HTERT RPE-1 (cell line): Measurements from ENCODE around the gene CACNA2D2.

Experiments used
- in situ Hi-C: fragments of 300-500 bp; cut with MboI; formaldehyde crosslinking; loops from 4 replicates; pipeline ENCODE4 v1.14.3; 2020; ENCODE audit warnings: low sequenced_read_pairs

Gene CACNA2D2

DNA sequence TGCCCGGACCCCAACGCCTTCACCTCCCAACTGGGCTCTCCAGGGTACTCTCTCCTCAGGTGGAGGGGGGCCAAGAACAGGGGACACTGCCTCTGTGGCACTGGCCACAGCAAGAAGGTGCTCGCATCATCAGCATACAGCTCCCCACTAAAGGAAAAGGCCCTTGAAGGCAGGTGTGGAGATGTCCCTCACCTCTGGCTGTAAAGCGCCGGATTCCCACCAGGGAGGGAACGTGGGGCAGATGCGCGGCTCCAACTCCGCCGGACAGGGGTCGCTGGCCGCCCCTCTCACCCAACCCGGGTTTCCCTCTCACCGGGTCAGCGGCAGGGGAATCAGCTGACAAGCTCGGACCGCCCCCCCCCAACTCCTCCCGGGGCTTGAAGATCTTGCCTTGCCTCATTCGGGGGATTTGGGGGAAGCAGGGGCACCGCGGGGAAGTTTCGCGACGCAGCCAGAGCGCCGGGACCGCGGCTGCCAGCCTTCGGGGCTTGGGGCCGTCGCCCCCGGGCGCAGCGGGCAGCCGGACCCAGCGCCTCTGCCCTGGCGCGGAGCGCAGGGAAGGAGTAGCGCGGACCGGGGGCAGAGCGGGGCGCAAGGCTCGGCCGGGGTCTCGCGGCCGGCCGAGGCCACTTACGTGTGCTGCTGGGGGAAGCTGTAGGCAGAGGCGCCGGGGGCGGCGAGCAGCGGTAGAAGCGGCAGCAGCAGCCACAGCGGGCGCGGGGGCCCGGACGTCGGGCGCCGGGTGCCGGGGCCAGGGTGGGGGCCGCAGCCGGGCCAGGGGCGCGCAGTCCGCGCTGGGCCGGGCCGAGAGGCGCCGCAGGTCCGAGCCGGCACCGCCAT, 630 bp downstream of the CACNA2D2 start:
- in situ Hi-C loops: no loop called here

DNA sequence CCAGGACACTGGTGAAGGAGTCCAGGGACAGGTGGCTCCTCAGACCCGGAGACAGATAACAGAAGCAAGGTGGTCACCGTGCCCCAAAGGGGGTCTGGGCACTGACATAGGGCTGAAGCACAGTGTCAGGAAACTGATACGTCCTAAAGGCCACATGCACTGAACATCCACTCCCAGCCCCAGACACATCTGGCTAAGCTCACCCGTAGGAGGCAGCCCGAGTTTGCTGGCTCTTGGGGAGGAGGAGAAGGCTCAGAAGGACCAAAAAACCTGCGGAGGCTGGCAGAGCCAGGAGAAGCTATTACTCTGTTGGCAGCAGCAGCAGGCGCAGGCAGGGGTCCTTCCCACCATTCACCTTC, 1.2 kb downstream of the CACNA2D2 start:
- in situ Hi-C loops: no loop called here

GRCh38 chr3:50495609-50496423, 7.6 kb downstream of the CACNA2D2 start:
- in situ Hi-C loops: no loop called here

- in situ Hi-C loops: no loop called here
Measured at GRCh38 chr3:50494126-50494525, 9.3 kb downstream of the CACNA2D2 start.

- in situ Hi-C loops: no loop called here
Measured at GRCh38 chr3:50493623-50494022, 9.8 kb downstream of the CACNA2D2 start.

DNA sequence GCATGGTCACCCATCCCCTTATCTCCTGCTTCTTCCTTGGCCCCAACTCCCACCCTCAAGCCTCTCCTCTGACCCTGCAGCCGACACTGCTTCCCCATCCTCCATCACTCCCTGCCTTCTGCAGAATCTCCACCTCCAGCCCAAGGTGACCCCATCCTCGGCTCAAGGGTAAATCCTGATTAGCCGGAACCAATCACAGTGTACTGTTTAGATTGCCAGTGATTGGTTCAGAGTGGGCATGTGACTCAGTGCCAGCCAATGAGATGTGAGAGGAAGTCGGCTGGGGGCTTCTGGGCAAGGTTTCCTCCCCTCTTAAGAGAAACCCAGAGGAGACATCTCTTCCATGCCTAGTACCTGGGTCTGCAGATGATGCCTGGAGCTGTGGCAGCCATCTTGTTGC, 10.3 kb downstream of the CACNA2D2 start:
- in situ Hi-C loops: no loop called here

- in situ Hi-C loops: no loop called here
Measured at GRCh38 chr3:50491023-50491422, 12.4 kb downstream of the CACNA2D2 start.

GRCh38 chr3:50490424-50490823, 13.0 kb downstream of the CACNA2D2 start:
- in situ Hi-C loops: no loop called here

GRCh38 chr3:50487181-50487580, 16.3 kb downstream of the CACNA2D2 start:
- in situ Hi-C loops: no loop called here

GRCh38 chr3:50486219-50486888, 17.1 kb downstream of the CACNA2D2 start:
- in situ Hi-C loops: no loop called here

GRCh38 chr3:50484722-50485121, 18.7 kb downstream of the CACNA2D2 start:
- in situ Hi-C loops: no loop called here

DNA sequence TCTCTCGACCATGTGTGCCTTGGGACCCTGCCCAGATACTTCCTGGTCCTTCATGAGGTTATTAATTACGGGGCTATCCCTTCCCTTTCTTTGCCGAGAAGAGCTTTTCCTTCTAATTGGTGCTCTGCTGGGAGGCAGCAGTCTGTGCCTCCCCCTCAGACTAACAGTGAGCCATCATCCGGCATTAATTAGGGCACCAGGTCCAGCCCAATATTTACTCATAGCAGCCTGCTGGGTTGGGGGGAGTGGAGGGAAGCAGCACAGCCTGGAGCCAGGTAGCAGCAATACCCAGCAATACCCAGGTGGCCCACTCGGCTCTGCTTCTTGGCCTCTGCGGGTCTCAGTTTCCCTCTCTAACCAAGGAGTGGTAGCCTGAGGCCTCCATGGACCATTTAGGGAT, 20.1 kb downstream of the CACNA2D2 start:
- in situ Hi-C loops: no loop called here

- in situ Hi-C loops: no loop called here
Measured at GRCh38 chr3:50481992-50482391, 21.4 kb downstream of the CACNA2D2 start.

GRCh38 chr3:50480471-50480870, 23.0 kb downstream of the CACNA2D2 start:
- in situ Hi-C loops: no loop called here

- in situ Hi-C loops: no loop called here
Measured at GRCh38 chr3:50479523-50479922, 23.9 kb downstream of the CACNA2D2 start.

DNA sequence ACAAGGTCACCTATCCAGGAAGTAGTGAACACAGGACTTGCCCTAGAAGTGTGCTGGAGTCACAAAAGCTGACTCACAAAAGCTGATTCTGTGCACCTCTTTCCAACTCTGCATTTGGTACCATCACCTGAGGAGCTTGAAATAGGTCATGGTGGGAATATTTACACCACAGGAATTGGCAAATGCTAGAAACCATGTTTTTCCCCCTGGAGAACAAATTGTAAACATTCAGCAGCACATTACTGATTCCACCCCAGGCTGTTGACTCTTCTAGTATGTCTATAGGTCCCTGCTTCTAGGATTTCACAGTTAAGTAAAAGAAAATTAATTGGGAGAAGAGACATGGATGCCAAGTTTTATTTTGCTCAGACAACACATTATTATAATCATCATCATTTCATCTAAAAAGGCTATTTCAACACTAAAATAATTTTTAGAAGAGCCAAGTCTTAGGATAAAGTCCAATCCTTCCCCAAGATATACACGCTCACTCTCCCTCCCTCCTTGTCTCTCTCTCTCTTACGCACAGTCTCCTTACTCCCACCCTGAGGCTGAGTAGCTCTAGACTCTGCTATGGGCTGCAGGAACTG, 24.7 kb downstream of the CACNA2D2 start:
- in situ Hi-C loops: no loop called here

DNA sequence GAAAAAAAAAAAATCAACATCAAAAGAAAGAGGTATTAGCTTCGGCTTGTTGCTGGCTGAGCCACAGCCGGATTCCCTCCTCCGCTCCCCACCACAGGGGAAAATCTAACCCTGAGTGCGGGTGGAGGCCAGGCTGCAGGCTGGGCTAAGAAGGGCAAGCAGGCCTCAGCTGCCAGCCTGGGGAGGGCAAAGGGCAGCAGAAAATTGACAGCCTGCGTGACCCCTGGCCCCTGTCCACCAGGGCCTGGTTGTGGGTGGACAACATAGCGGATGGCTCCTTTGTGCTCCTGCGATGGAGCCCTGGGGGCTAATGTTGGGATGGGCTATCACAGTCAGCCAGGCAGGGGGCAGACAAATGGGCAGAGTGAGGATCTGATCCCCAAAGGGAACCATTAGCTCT, 25.4 kb downstream of the CACNA2D2 start:
- in situ Hi-C loops: no loop called here

DNA sequence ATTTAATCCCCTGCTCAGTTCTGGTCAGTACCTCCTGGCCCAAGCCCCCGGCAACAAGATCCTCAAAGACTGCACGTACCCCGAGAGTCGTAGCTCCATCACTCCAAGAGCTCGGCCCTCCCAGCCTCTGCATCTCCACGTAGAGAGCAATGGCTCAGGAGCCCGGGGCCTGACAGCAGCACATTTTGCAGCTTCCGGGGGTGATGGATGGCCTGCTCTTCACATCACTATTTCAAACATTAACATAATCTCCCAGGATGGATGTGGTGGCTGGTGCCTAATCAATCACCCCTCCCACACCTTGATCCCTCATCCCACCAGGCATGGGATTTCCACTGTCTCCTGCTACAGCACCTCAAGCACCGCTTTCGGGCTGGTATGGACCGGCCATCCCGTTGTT, 28.1 kb downstream of the CACNA2D2 start:
- in situ Hi-C loops: no loop called here

DNA sequence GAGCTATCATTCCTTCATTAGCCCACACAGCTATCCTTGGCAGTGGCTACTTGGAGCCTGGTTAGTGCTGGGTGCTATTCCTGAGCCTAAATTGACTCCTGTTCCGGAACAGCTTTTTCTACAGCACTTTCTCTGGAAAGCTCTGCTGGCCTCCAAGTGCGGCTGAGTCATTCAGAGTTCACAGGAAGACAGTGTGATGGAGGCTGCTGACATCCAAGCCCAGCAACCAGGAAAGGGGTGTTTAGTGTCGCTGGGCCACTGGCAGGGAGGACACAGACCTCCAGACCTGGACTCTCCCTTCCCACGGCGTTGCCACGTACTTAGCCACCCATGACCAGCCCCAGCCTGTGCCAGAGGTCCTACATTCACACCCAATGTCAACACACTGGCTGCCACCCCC, 28.7 kb downstream of the CACNA2D2 start:
- in situ Hi-C loops: no loop called here

- in situ Hi-C loops: no loop called here
Measured at GRCh38 chr3:50473768-50474167, 29.7 kb downstream of the CACNA2D2 start.

DNA sequence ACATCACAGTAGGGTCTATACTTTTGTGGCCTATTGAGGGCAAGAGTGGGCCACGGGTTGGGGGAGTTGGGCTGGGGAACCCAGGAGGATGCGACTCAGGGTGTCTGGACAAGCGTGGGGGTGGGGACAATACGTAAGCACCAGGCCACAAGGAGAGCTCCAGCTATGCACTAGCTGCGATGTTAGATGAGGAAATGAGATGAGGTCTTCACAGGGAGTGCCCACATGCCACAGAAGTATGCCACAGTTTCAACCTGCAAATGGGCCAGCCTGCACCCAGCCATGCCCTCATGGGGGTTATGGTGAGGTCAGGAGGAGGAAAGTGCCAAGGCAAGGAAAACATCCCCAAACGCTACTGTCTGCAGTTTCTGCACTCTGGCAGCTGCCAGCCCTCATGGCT, 30.5 kb downstream of the CACNA2D2 start:
- in situ Hi-C loops: no loop called here
